GM23248 (cell line): ENCODE measurements around the gene DCUN1D4. TPM values are rescaled to one million over a fixed set of nuclear protein-coding genes. Genes with fewer than 3 reads are reported as not detected.

Experiments
- DNase-seq: peaks from one replicate; pipeline ENCODE4 v3.0.0-alpha.2; 2015
- H2AFZ ChIP-seq: fragments of 200-600 bp; sonication (generic); 2 replicates; pipeline ENCODE4 v1.6.1; 2016; ENCODE audit warnings: antibody characterized with exemption
- H3F3A ChIP-seq: fragments of 200-600 bp; sonication (generic); 2 replicates; pipeline ENCODE4 v1.6.1; 2016; ENCODE audit warnings: mild to moderate bottlenecking, antibody characterized with exemption, mixed run types; ENCODE audit not compliant: insufficient read depth
- H3K27ac ChIP-seq: fragments of 200-600 bp; sonication (generic); 2 replicates; pipeline ENCODE4 v1.5.1; 2016; ENCODE audit warnings: mild to moderate bottlenecking
- H3K27me3 ChIP-seq: fragments of 200-600 bp; sonication (generic); replicated peaks from 2 replicates; pipeline ENCODE4 v1.6.1; 2016; ENCODE audit warnings: mild to moderate bottlenecking; ENCODE audit not compliant: insufficient read depth
- H3K36me3 ChIP-seq: fragments of 200-600 bp; sonication (generic); 2 replicates; pipeline ENCODE4 v1.6.1; 2016; ENCODE audit warnings: low read depth, mild to moderate bottlenecking
- H3K4me1 ChIP-seq: fragments of 200-600 bp; sonication (generic); 2 replicates; pipeline ENCODE4 v1.6.1; 2016; ENCODE audit warnings: mild to moderate bottlenecking; ENCODE audit not compliant: insufficient read depth
- H3K4me2 ChIP-seq: fragments of 200-600 bp; sonication (generic); one replicate; pipeline ENCODE4 v1.6.1; 2016; ENCODE audit warnings: mild to moderate bottlenecking; ENCODE audit not compliant: unreplicated experiment
- H3K4me3 ChIP-seq: fragments of 200-600 bp; sonication (generic); 2 replicates; pipeline ENCODE4 v1.5.1; 2016; ENCODE audit warnings: mild to moderate bottlenecking
- H3K79me2 ChIP-seq: fragments of 200-600 bp; sonication (generic); 2 replicates; pipeline ENCODE4 v1.6.1; 2016; ENCODE audit warnings: mild to moderate bottlenecking; ENCODE audit not compliant: insufficient read depth
- H3K9ac ChIP-seq: fragments of 200-600 bp; sonication (generic); 2 replicates; pipeline ENCODE4 v1.6.1; 2016; ENCODE audit warnings: mild to moderate bottlenecking
- H3K9me2 ChIP-seq: fragments of 200-600 bp; sonication (generic); 2 replicates; pipeline ENCODE4 v1.6.1; 2016; ENCODE audit warnings: mixed run types, mild to moderate bottlenecking, moderate library complexity; ENCODE audit not compliant: insufficient read depth
- H3K9me3 ChIP-seq: fragments of 200-600 bp; sonication (generic); one replicate; pipeline ENCODE4 v1.6.1; 2017; ENCODE audit warnings: low read depth
- H4K20me1 ChIP-seq: fragments of 200-600 bp; sonication (generic); 2 replicates; pipeline ENCODE4 v1.6.0; 2016; ENCODE audit not compliant: insufficient read depth
- EZH2 ChIP-seq: fragments of 200-600 bp; sonication (generic); IDR thresholded peaks from 2 replicates; pipeline ENCODE4 v1.6.1; 2018; ENCODE audit warnings: antibody characterized with exemption, mild to moderate bottlenecking; ENCODE audit not compliant: insufficient read depth, poor library complexity, severe bottlenecking
- EZH2phosphoT487 ChIP-seq: fragments of 200-600 bp; sonication (generic); IDR thresholded peaks from 2 replicates; pipeline ENCODE4 v1.6.1; 2018; ENCODE audit warnings: antibody characterized with exemption, moderate library complexity, mild to moderate bottlenecking, low read depth; ENCODE audit not compliant: insufficient read depth
- WGBS, 2 experiments: methylation state at CpG; one replicate each; pipeline ENCODE4 v1.1.6; 2015 to 2017; ENCODE audit warnings: low lambda C conversion rate in 2 of 2, low coverage in 1 of 2; ENCODE audit errors: missing lambda C conversion rate in 2 of 2; 5-methylcytosine and 5-hydroxymethylcytosine counted together
- in situ Hi-C: fragments of 300-500 bp; cut with MboI; formaldehyde crosslinking; loops from 2 replicates; pipeline ENCODE4 v1.15.0; 2020
- polyA plus RNA-seq: library from polyadenylated mRNA; unstranded; fragments of >200 nt; fragmentation: Nextera tagmentation; extraction: Ambion mirVana; gene quantifications from 2 replicates; pipeline ENCODE4 v1.2.1, GENCODE V29; 2016
- total RNA-seq: library from RNA; depleted of rRNA; stranded (reverse); fragments of >200 nt; shearing (Covaris generic); gene quantifications from 2 replicates; pipeline ENCODE4 v1.2.3, GENCODE V29; 2014; rRNA removed

Gene DCUN1D4
- total and polyA plus RNA-seq, 2 experiments from 2014 or later: 33.2 to 46.8 TPM

GRCh38 chr4:51960486-51960885 lies 117.5 kb downstream of the DCUN1D4 start:
- H3K9me3 ChIP-seq: no peaks in the 10 kb centered on the region
- H3K79me2 ChIP-seq: no peaks in the 10 kb centered on the region
- no peak overlapping the region for H3K9ac ChIP-seq
- no peaks in the 10 kb centered on the region for H4K20me1 ChIP-seq
- no peaks in the 10 kb centered on the region for H3K36me3 ChIP-seq
- H3K4me3 ChIP-seq: no peak overlapping the region
- no peaks in the 10 kb centered on the region for H3F3A ChIP-seq
- in situ Hi-C loops: no loop called here
- H3K4me1 ChIP-seq: no peaks in the 10 kb centered on the region
- TF ChIP-seq EZH2phosphoT487: no peak
- 1 to 10% methylated on average over 4 of the region's 4 CpGs for WGBS, 2 experiments
- no peak overlapping the region for H3K27ac ChIP-seq
- H2AFZ ChIP-seq: no peak overlapping the region
- H3K27me3 ChIP-seq: no peaks in the 10 kb centered on the region
- H3K4me2 ChIP-seq: no peak overlapping the region
- H3K9me2 ChIP-seq: no peaks in the 10 kb centered on the region
- DNase-seq: no peak

- no peaks in the 10 kb centered on the region for H3K9me3 ChIP-seq
- no peaks in the 10 kb centered on the region for H3F3A ChIP-seq
- TF ChIP-seq EZH2 (no peak), EZH2phosphoT487 (no peak)
- WGBS, 2 experiments: 10 to 11% methylated on average over 4 of the region's 4 CpGs
- no peaks in the 10 kb centered on the region for H3K9me2 ChIP-seq
- no peaks in the 10 kb centered on the region for H3K4me1 ChIP-seq
- no peaks in the 10 kb centered on the region for H3K27me3 ChIP-seq
- H3K4me3 ChIP-seq: no peak overlapping the region
- DNase-seq: no peak
- no peaks in the 10 kb centered on the region for H3K79me2 ChIP-seq
- no peak overlapping the region for H3K4me2 ChIP-seq
- in situ Hi-C loops: no loop called here
- no peak overlapping the region for H2AFZ ChIP-seq
- H3K27ac ChIP-seq: no peak overlapping the region
- H3K9ac ChIP-seq: no peak overlapping the region
- no peaks in the 10 kb centered on the region for H4K20me1 ChIP-seq
- H3K36me3 ChIP-seq: no peaks in the 10 kb centered on the region
Measured at GRCh38 chr4:51963841-51964517, 121.0 kb downstream of the DCUN1D4 start.

GRCh38 chr4:51965862-51966261 lies 122.9 kb downstream of the DCUN1D4 start:
- Histone ChIP-seq H3K79me2 (no peaks in the 10 kb centered on the region), H3K27me3 (no peaks in the 10 kb centered on the region), H3K9me2 (no peaks in the 10 kb centered on the region), H3K4me1 (no peaks in the 10 kb centered on the region), H3K36me3 (no peaks in the 10 kb centered on the region), H3K4me2 (no peak overlapping the region), H3K27ac (no peak overlapping the region), H3K9ac (no peak overlapping the region), H3F3A (no peaks in the 10 kb centered on the region), H2AFZ (no peak overlapping the region), H4K20me1 (no peaks in the 10 kb centered on the region), H3K9me3 (no peaks in the 10 kb centered on the region), H3K4me3 (no peak overlapping the region)
- TF ChIP-seq EZH2: no peak
- TF ChIP-seq EZH2phosphoT487: no peak
- 43 to 45% methylated on average over 1 of the region's 1 CpG for WGBS, 2 experiments
- no peak for DNase-seq
- in situ Hi-C loops: no loop called here

Other genes starting within 250 kb of the DCUN1D4 start
- 0.32 and 0.51 TPM in 2 replicates for gene LRRC66, start 177.2 kb downstream of the DCUN1D4 start, total RNA-seq
- 0.13 and 0.16 TPM in 2 replicates for gene LRRC66, start 177.2 kb downstream of the DCUN1D4 start, polyA plus RNA-seq
- 50.2 and 50.4 TPM in 2 replicates for gene SGCB, start 195.1 kb downstream of the DCUN1D4 start, total RNA-seq
- 108 and 112 TPM in 2 replicates for gene SGCB, start 195.1 kb downstream of the DCUN1D4 start, polyA plus RNA-seq
- gene SPATA18, start 208.2 kb downstream of the DCUN1D4 start, total RNA-seq: 14.3 and 22.9 TPM in 2 replicates
- 12.5 and 13.7 TPM in 2 replicates for gene SPATA18, start 208.2 kb downstream of the DCUN1D4 start, polyA plus RNA-seq